ENCODE results near the gene SLC52A1. TPM values are rescaled to one million over a fixed set of nuclear protein-coding genes. Genes with fewer than 3 reads are reported as not detected.

Gene SLC52A1
- total and polyA plus RNA-seq, 2 of the 13 experiments (the other 11 are each of a cell fraction or from before 2014, with no cell fraction given) = 0.03 to 0.13 TPM

Other genes with a start within 250 kb of the SLC52A1 start
- not detected in 2 replicates for gene VMO1, start 249.1 kb downstream of the SLC52A1 start, total RNA-seq (2016; rRNA removed; fragmentation: Illumina TruSeq; extraction: Trizol)
- 0.13 TPM in 1 of 2 replicates, not detected in the other for gene VMO1, start 249.1 kb downstream of the SLC52A1 start, polyA plus RNA-seq (2011; rRNA removed)
- gene GLTPD2, start 246.5 kb downstream of the SLC52A1 start, total RNA-seq (2016; rRNA removed; fragmentation: Illumina TruSeq; extraction: Trizol) = 6.0 and 12.9 TPM in 2 replicates
- 7.5 and 14.9 TPM in 2 replicates for gene GLTPD2, start 246.5 kb downstream of the SLC52A1 start, polyA plus RNA-seq (2011; rRNA removed)
- 264 and 335 TPM in 2 replicates for gene PSMB6, start 239.3 kb downstream of the SLC52A1 start, total RNA-seq (2016; rRNA removed; fragmentation: Illumina TruSeq; extraction: Trizol)
- gene PSMB6, start 239.3 kb downstream of the SLC52A1 start, polyA plus RNA-seq (2011; rRNA removed) = 277 and 298 TPM in 2 replicates
- 7.8 and 13.4 TPM in 2 replicates for gene PLD2, start 228.3 kb downstream of the SLC52A1 start, total RNA-seq (2016; rRNA removed; fragmentation: Illumina TruSeq; extraction: Trizol)
- 29.7 and 45.8 TPM in 2 replicates for gene PLD2, start 228.3 kb downstream of the SLC52A1 start, polyA plus RNA-seq (2011; rRNA removed)
- gene MINK1, start 202.1 kb downstream of the SLC52A1 start, total RNA-seq (2016; rRNA removed; fragmentation: Illumina TruSeq; extraction: Trizol) = 15.2 and 17.2 TPM in 2 replicates
- gene MINK1, start 202.1 kb downstream of the SLC52A1 start, polyA plus RNA-seq (2011; rRNA removed) = 63.9 and 75.5 TPM in 2 replicates
- 0.20 TPM in 1 of 2 replicates, not detected in the other for gene C17orf107, start 135.9 kb downstream of the SLC52A1 start, total RNA-seq (2016; rRNA removed; fragmentation: Illumina TruSeq; extraction: Trizol)
- 0.59 and 0.82 TPM in 2 replicates for gene C17orf107, start 135.9 kb downstream of the SLC52A1 start, polyA plus RNA-seq (2011; rRNA removed)
- gene CHRNE, start 132.3 kb downstream of the SLC52A1 start, total RNA-seq (2016; rRNA removed; fragmentation: Illumina TruSeq; extraction: Trizol) = 0.25 and 0.53 TPM in 2 replicates
- gene CHRNE, start 132.3 kb downstream of the SLC52A1 start, polyA plus RNA-seq (2011; rRNA removed) = 0.59 and 1.3 TPM in 2 replicates
- gene GP1BA, start 103.1 kb downstream of the SLC52A1 start, total RNA-seq (2016; rRNA removed; fragmentation: Illumina TruSeq; extraction: Trizol) = not detected in 2 replicates
- not detected in 2 replicates for gene GP1BA, start 103.1 kb downstream of the SLC52A1 start, polyA plus RNA-seq (2011; rRNA removed)
- gene SLC25A11, start 95.4 kb downstream of the SLC52A1 start, total RNA-seq (2016; rRNA removed; fragmentation: Illumina TruSeq; extraction: Trizol) = 47.2 and 47.9 TPM in 2 replicates
- 35.0 and 35.4 TPM in 2 replicates for gene SLC25A11, start 95.4 kb downstream of the SLC52A1 start, polyA plus RNA-seq (2011; rRNA removed)
- 35.7 and 44.1 TPM in 2 replicates for gene RNF167, start 95.2 kb downstream of the SLC52A1 start, total RNA-seq (2016; rRNA removed; fragmentation: Illumina TruSeq; extraction: Trizol)
- gene RNF167, start 95.2 kb downstream of the SLC52A1 start, polyA plus RNA-seq (2011; rRNA removed) = 45.4 and 49.9 TPM in 2 replicates
- gene PFN1, start 86.9 kb downstream of the SLC52A1 start, total RNA-seq (2016; rRNA removed; fragmentation: Illumina TruSeq; extraction: Trizol) = 494 and 520 TPM in 2 replicates
- gene PFN1, start 86.9 kb downstream of the SLC52A1 start, polyA plus RNA-seq (2011; rRNA removed) = 589 and 613 TPM in 2 replicates
- gene ENO3, start 84.3 kb downstream of the SLC52A1 start, total RNA-seq (2016; rRNA removed; fragmentation: Illumina TruSeq; extraction: Trizol) = 59.8 and 68.2 TPM in 2 replicates
- gene ENO3, start 84.3 kb downstream of the SLC52A1 start, polyA plus RNA-seq (2011; rRNA removed) = 51.9 and 69.8 TPM in 2 replicates
- 59.0 and 74.8 TPM in 2 replicates for gene SPAG7, start 67.6 kb downstream of the SLC52A1 start, total RNA-seq (2016; rRNA removed; fragmentation: Illumina TruSeq; extraction: Trizol)
- 46.6 and 51.0 TPM in 2 replicates for gene SPAG7, start 67.6 kb downstream of the SLC52A1 start, polyA plus RNA-seq (2011; rRNA removed)
- 4.0 and 4.1 TPM in 2 replicates for gene CAMTA2, start 47.8 kb downstream of the SLC52A1 start, total RNA-seq (2016; rRNA removed; fragmentation: Illumina TruSeq; extraction: Trizol)
- gene CAMTA2, start 47.8 kb downstream of the SLC52A1 start, polyA plus RNA-seq (2011; rRNA removed) = 7.1 and 8.9 TPM in 2 replicates
- gene INCA1, start 37.9 kb downstream of the SLC52A1 start, total RNA-seq (2016; rRNA removed; fragmentation: Illumina TruSeq; extraction: Trizol) = 0.35 and 0.93 TPM in 2 replicates
- 2.6 and 3.3 TPM in 2 replicates for gene INCA1, start 37.9 kb downstream of the SLC52A1 start, polyA plus RNA-seq (2011; rRNA removed)
- gene KIF1C, start 37.5 kb downstream of the SLC52A1 start, total RNA-seq (2016; rRNA removed; fragmentation: Illumina TruSeq; extraction: Trizol) = 79.0 and 104 TPM in 2 replicates
- 70.0 and 77.7 TPM in 2 replicates for gene KIF1C, start 37.5 kb downstream of the SLC52A1 start, polyA plus RNA-seq (2011; rRNA removed)
- not detected in 2 replicates for gene ZFP3, start 43.0 kb upstream of the SLC52A1 start, total RNA-seq (2016; rRNA removed; fragmentation: Illumina TruSeq; extraction: Trizol)
- gene ZFP3, start 43.0 kb upstream of the SLC52A1 start, polyA plus RNA-seq (2011; rRNA removed) = not detected in 2 replicates
- gene ZNF232, start 76.5 kb upstream of the SLC52A1 start, total RNA-seq (2016; rRNA removed; fragmentation: Illumina TruSeq; extraction: Trizol) = 28.7 and 35.4 TPM in 2 replicates
- gene ZNF232, start 76.5 kb upstream of the SLC52A1 start, polyA plus RNA-seq (2011; rRNA removed) = 7.8 and 9.2 TPM in 2 replicates
- gene USP6, start 80.6 kb upstream of the SLC52A1 start, total RNA-seq (2016; rRNA removed; fragmentation: Illumina TruSeq; extraction: Trizol) = 0.04 TPM in 2 replicates
- gene USP6, start 80.6 kb upstream of the SLC52A1 start, polyA plus RNA-seq (2011; rRNA removed) = not detected in 2 replicates
- 9.0 and 9.6 TPM in 2 replicates for gene ZNF594, start 156.4 kb upstream of the SLC52A1 start, total RNA-seq (2016; rRNA removed; fragmentation: Illumina TruSeq; extraction: Trizol)
- gene ZNF594, start 156.4 kb upstream of the SLC52A1 start, polyA plus RNA-seq (2011; rRNA removed) = 2.9 TPM in 2 replicates
- gene SCIMP, start 199.4 kb upstream of the SLC52A1 start, total RNA-seq (2016; rRNA removed; fragmentation: Illumina TruSeq; extraction: Trizol) = not detected in 2 replicates
- gene SCIMP, start 199.4 kb upstream of the SLC52A1 start, polyA plus RNA-seq (2011; rRNA removed) = not detected in 2 replicates
- 41.5 and 56.5 TPM in 2 replicates for gene RABEP1, start 246.9 kb upstream of the SLC52A1 start, total RNA-seq (2016; rRNA removed; fragmentation: Illumina TruSeq; extraction: Trizol)
- 11.1 and 13.7 TPM in 2 replicates for gene RABEP1, start 246.9 kb upstream of the SLC52A1 start, polyA plus RNA-seq (2011; rRNA removed)

Data from HepG2 (cell line).